Activated gamma-delta T cell treated with anti-CD3 and anti-CD28 coated beads, Interleukin-2, amount 50 U/mL, for 16 hours (primary cell): ENCODE data around the gene SEZ6L.

Source experiments
- DNase-seq: peaks from one replicate; pipeline ENCODE4 v3.0.0-alpha.2; 2020; ENCODE audit warnings: low read depth

The SEZ6L gene

DNA sequence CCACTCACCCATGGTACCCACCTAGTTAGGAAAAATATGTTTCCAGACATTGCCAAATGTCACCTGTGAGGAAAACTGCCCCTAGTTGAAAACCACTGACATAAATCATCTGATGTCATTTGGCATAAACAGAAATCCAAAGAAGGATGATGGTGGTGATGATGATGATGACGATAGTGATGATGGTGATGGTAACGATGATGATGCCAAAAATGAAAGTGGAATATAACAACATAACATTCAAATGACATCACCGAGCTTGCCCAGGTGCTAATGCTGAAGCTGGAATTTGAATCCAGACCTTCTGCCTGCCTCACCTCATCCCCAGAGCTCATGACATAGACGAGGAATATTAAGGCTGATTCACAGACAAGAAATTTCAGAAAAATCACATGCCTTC, 167.5 kb downstream of the SEZ6L start:
- DNase-seq, result no peak

- DNase-seq, result no peak
Observed at GRCh38 chr22:26339755-26340154, 170.5 kb downstream of the SEZ6L start.

DNA sequence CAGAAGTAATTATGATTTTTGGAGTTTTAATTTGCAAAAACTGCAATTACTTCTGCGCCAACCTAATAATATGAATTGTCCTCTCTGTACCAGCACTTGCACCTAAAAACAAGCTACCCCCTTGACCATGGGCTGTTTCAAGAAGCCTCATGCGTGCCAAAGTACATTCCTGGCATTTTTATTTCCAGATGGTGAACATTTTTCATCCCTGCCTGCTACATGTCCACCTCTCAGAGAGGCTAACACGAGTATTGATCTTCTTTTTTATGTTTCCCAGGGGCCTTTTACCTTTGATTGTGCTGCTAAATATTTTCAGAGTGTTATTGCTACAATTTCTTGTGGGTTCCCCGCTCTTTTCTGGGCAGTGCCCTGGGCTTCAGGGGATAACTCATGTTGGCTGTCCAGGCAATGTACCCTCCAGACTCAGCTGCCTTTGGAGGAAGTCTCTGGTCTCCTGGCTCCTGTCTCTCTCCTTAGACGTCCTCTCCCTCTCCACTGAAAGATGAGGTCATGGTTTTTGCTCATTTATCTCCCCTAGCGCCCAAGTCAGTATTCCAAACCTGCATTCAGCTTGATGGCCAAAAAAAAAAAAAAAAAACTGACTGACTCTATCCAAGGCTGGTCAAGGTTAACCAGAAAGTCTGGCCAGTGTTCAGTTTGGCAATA, 173.6 kb downstream of the SEZ6L start:
- no peak for DNase-seq

- DNase-seq, result no peak
Observed at GRCh38 chr22:26345496-26345895, 176.2 kb downstream of the SEZ6L start.

DNA sequence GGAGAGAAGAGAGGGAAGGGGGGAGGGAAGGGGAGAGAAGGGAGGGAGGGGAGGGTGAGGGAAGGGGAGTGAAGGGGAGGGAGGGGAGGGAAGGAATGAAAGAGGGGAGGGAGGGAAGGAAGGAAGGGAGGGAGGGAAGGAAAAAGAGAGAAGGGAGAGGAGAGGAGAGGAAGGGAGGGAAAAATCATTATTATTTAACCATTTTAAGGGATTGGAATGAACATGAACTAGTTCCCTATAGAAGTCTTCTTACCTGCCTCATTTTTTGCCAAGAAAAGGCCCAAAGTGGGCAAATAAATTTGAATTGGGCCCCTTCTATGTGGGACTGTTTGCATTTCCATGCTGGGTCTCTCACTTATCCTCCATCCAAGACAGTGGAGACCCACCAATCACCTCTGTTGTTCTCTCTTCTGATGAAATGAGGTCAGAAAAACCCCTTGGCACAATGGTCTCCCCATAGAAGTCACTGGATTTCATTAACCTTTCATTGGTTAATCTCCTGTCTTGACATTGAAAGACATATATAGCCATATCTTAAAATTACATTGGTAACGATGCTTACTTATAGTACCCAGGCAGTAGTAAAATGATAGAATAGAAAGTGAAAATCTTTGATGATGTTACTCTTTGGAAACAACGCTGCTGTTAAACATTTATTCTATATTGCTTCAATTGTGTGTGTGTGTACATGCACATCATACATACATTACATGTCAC, 179.7 kb downstream of the SEZ6L start:
- no peak for DNase-seq

DNA sequence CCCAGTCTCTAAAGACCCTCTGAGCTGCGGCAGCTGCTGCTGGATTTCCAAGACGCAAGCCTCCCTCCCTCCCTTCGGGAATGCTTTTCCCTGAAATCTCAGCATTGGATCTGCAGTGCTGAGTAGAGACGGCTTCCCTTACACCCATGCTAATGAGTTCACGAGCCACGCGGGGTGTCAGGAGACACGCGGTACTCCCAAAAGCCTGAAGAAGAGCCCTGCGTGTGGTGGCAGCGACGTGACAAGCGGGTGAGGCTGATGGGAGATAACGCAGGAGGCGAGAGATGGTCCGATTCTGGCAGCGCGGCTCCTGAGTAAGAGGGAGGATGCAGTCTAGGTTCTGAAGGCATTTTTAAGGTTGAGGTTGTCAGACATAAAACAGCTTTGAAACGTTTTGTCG, 185.4 kb downstream of the SEZ6L start:
- DNase-seq, result no peak

- no peak for DNase-seq
Observed at GRCh38 chr22:26357281-26357680, 188.0 kb downstream of the SEZ6L start.

DNA sequence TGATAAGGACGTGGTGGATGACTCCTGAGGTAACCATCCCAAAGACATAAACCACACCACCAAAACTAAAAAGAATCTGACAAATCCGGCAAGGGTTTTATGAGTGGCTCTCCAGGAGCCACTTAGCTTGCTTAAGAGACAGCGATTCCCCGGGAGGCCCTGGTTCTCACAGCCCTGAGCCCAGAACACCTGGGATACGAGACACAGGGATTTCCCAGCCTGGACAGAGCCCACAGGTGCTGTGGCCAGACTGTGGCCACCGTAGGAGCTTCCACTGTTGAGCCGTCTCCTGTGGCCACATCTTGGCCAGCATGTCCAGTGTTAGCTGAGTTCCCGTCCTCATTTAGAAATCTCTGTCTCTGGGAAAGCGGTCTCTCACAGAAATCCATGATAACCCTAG, 188.6 kb downstream of the SEZ6L start:
- DNase-seq, result no peak

GRCh38 chr22:26359156-26359555, 189.9 kb downstream of the SEZ6L start:
- no peak for DNase-seq

DNA sequence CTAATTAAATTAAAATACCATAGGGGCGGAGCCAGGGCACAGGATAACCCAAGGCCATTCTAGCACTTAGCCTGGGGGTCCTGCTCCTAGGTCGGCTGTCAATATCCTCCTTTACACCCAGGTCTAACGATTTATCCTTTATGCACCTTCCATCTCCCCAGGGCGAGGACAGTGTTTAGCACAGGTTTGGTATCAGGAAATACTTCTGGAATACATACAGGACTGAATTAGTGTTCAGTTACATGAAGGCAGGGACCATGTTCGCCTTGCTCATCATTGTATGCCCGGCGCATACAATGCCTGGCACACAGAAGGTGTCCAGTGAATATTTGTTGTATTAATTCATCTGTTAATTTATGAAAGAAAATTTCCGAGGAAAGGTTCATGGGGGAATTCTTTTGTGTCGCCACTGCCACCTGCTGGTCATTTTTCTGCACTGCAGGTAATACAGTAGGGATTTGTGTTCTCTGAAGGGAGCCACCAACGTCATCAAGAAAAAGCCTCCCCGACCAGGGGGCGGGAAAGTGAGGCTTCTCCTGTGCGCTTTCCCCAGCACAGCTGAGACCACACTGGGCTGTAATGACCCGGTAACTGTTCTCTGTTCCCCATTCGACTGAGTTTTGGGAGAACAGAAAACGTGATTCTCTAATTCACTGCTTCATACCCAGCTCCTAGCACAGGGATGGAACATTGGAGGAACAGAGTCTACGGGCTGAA, 191.1 kb downstream of the SEZ6L start:
- peak; percentile 36 for DNase-seq

- no peak for DNase-seq
Observed at GRCh38 chr22:26362471-26362870, 193.2 kb downstream of the SEZ6L start.

- DNase-seq, result peak; percentile 15
Observed at GRCh38 chr22:26364066-26365015, 195.1 kb downstream of the SEZ6L start.

DNA sequence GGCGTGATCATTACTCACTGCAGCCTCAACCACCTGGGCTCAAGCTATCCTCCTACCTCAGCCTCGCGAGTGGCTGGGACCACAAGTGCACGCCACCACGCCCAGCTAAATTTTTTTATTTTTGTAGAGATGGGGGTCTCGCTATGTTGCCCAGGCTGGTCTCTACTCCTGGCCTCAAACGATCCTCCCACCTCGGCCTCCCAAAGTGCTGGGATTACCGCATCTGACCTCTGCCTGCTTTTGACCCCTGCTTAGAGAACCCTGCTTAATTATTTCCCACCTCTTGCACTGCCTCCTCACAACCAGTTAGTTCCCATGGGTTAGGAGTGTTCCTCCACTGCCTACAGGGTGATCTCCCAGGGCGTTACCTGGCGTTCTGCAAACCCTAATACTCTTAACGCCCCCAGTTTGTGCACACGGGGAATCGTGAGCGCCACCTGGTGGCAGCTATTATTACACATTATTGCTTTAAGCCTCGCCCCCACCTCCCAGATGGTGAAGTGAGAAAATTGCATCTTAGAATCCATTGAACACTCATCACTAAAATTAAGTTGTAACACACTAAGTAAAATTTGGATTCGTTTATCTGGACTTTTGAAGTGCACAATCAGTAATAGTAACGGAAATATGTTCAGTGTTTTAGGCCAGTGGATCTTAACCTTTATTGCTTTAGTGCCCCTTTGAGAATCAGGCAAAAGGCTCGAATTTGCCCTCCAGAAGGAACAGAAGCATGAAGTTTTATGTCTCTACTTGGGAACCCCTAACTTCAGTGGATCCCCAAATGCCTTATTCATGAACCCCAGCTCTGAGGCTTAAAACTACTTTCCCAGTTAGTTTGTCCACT, 198.4 kb downstream of the SEZ6L start:
- peak; percentile 43 for DNase-seq

DNA sequence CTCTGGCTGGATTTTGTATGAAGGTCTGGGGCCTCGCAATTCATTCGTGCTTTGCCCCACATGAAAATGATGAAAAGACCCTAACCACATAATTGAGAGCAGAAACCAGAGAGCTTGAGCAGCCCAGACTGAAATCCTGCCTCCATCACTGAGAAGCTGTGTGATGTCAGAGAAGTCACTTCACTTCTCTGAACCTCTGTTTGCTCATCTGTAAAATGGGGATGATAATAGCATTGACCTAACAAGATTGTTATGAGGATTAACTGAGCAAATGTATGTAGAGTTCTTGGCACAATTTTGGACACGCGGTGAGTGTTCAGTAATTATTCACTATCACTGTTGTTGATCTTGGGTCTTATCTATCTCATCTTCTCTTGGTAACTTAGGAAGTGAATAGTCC, 203.6 kb downstream of the SEZ6L start:
- no peak for DNase-seq

DNA sequence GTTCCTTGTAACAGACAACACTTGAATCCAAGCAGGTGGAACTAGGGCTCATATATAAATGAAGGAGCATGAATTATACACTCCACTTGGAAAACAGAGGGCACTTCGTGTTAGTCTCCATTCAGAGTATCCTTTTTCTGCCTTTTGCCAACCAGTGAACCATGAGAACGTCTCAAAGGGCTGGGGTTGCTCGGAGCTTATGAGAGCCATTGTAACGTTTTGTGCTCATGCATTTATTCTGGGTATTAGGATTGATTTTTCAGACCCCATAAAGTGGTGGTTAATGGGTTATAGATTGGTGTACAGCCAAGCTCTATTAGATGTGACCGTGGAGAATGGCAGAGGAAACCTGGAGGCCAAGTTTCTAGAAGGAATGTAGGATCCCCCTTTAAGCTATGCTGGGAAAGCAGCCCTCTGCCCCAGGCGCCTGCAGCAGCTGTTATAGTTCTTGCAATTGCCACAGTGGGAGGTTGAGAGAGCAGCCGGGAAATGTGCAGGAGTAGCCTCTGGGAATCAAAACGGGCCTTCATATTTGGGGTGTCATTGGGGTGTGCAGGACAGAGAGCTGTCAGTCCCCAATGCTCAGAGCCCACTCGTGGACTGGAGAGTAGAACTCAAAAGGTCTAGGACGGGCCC, 205.2 kb downstream of the SEZ6L start:
- DNase-seq, result no peak

DNA sequence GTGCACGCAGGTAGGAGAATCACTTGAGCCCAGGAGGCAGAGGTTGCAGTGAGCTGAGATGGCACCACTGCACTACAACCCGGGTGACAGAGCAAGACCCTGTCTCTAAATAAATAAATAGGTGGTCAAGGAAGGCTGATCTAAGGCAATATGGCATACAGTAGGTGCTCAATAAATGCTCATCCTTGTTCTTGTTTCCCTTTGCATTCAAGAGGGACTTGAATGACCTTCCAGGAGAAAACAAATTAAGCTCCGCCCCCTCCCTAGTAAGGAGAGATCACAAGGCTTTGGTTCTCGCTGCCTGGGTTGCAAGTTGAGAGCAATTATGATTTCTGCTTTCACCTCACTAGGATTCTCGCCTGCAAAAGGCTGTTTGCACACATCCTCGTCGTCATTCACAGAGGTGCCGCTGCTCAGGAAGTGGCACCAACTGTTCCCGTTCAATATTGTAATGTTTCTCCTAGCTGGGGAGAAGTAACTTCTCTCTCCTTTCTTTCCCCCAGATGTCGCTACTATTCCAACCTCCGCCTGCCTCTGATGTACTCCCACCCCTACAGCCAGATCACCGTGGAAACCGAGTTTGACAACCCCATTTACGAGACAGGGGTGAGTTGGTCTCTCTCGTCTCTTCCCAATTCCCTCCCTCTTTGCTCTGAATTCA, 208.0 kb downstream of the SEZ6L start:
- DNase-seq, result no peak

DNA sequence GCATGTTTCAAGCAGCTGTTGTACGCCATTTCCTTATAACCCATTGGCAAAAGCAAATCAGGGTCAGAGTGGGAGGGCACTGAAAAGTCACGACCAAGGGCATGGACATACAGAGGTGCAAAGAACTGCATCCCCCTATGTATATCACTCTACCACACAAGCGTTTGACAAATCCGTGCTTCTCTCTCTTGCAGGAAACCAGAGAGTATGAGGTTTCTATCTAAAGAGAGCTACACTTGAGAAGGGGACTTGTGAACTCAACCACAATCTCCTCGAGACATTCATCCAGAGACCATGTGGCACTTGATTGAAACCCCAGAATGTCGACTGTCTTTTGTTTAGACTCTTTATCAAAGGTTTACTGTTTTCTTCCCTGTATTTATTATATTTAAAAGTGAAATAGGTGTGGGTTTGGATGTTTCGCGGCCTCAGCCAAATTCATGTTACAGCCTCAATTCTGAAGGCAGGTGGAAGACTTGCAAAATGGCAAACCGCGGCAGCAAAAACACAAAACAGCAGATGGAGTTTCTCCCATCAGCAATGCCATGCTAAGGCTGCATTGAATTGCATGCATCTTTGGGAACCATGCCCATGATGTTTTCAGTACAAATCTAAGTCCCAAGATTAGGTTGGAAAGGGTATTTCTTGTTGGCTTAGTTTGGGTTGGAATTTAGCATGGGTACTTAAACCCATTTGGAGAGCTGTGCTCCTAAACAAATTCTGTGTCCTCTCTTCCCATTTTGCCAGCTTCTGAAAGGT, 211.0 kb downstream of the SEZ6L start:
- DNase-seq, result no peak

DNA sequence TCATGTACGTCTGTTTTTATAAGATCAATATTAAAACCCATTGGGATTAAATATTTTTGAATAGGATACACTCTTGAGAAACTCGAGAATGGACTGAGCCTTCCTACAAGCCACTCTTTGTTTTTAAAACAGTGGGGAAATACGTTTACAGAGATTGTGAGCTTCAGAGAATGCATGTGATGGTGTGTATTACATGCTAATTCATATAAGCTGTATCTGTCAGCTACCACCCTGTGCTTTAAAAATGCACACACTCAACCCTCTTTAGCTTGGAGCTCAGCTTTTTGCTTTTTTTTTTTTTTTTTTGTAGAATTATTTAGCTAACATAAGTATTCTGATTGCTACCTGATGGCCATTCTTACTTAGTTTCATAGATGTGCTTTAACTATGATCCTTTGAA, 213.5 kb downstream of the SEZ6L start:
- no peak for DNase-seq

- DNase-seq, result no peak
Observed at GRCh38 chr22:26383968-26384556, 214.8 kb downstream of the SEZ6L start.
